PC-3 (cell line): ENCODE results near the gene CACNA2D2. TPM values are rescaled to one million over a fixed set of nuclear protein-coding genes. Genes with fewer than 3 reads are reported as not detected.

Experiments used
- ATAC-seq: fragments of 200-7000 bp; cut with Tn5 transposase; 2 replicates; pipeline ENCODE4 v1.9.1; 2020; ENCODE audit warnings: mild to moderate bottlenecking, moderate library complexity
- BruUV-seq: library from RNA; stranded (reverse); fragments of 400-500 nt; replicated peaks from 2 replicates; lab custom pipeline; 2021; lab: Mats Ljungman, UMichigan
- CTCF ChIA-PET: fragments of 300-600 bp; sonication (Branson Sonifier 250); formaldehyde crosslinking; loops from one replicate; lab custom pipeline; 2022; ENCODE audit warnings: antibody characterized with exemption; lab: Charles Lee
- POLR2A ChIA-PET: fragments of 300-600 bp; sonication (Branson Sonifier 250); formaldehyde crosslinking; loops from one replicate; lab custom pipeline; 2022; ENCODE audit warnings: antibody characterized with exemption; ENCODE audit not compliant: unreplicated experiment; lab: Charles Lee
- DNase-seq: peaks from one replicate; pipeline ENCODE4 v3.0.0-alpha.2; 2015
- H2AFZ ChIP-seq: fragments of 300-600 bp; sonication (generic); 2 replicates; pipeline ENCODE4 v1.6.0; 2016; ENCODE audit warnings: antibody characterized with exemption, low read length
- H3F3A ChIP-seq: fragments of 300-600 bp; sonication (generic); one replicate; pipeline ENCODE4 v1.6.0; 2017; ENCODE audit warnings: antibody characterized with exemption, low read length, control low read depth, mild to moderate bottlenecking; ENCODE audit not compliant: unreplicated experiment
- H3K27ac ChIP-seq: fragments of 300-600 bp; sonication (generic); 2 replicates; pipeline ENCODE4 v1.5.1; 2016; ENCODE audit warnings: mild to moderate bottlenecking, low read length
- H3K27me3 ChIP-seq: fragments of 300-600 bp; sonication (generic); 2 replicates; pipeline ENCODE4 v1.6.1; 2016; ENCODE audit warnings: low read length, mixed read lengths
- H3K36me3 ChIP-seq: fragments of 300-600 bp; sonication (generic); 2 replicates; pipeline ENCODE4 v1.6.1; 2016; ENCODE audit warnings: low read depth, mixed run types, low read length, mixed read lengths
- H3K4me1 ChIP-seq: fragments of 300-600 bp; sonication (generic); 2 replicates; pipeline ENCODE4 v1.5.1; 2016; ENCODE audit warnings: low read length; ENCODE audit not compliant: insufficient read depth
- H3K4me2 ChIP-seq: fragments of 300-600 bp; sonication (generic); 2 replicates; pipeline ENCODE4 v1.6.0; 2016; ENCODE audit warnings: low read length
- H3K4me3 ChIP-seq: fragments of 300-600 bp; sonication (generic); 2 replicates; pipeline ENCODE4 v1.5.1; 2016; ENCODE audit warnings: mild to moderate bottlenecking, low read length, mixed read lengths
- H3K79me2 ChIP-seq: fragments of 300-600 bp; sonication (generic); 2 replicates; pipeline ENCODE4 v1.6.1; 2017; ENCODE audit warnings: low read length, mixed read lengths
- H3K9ac ChIP-seq: fragments of 300-600 bp; sonication (generic); 2 replicates; pipeline ENCODE4 v1.6.0; 2016; ENCODE audit warnings: mild to moderate bottlenecking, low read length
- H3K9me2 ChIP-seq: fragments of 300-600 bp; sonication (generic); replicated peaks from 2 replicates; pipeline ENCODE4 v1.6.1; 2016; ENCODE audit warnings: mixed run types, low read length, mixed read lengths
- H3K9me3 ChIP-seq: fragments of 300-600 bp; sonication (generic); 2 replicates; pipeline ENCODE4 v1.6.1; 2016; ENCODE audit warnings: low read length, mixed read lengths
- H4K20me1 ChIP-seq: fragments of 300-600 bp; sonication (generic); 2 replicates; pipeline ENCODE4 v1.6.1; 2016; ENCODE audit warnings: low read length, mixed read lengths
- CTCF ChIP-seq: fragments of 300-600 bp; sonication (generic); conservative IDR thresholded peaks from 2 replicates; pipeline ENCODE4 v1.5.1; 2017; ENCODE audit warnings: antibody characterized with exemption, low read depth, mild to moderate bottlenecking, low read length
- EZH2 ChIP-seq: fragments of 300-600 bp; sonication (generic); IDR thresholded peaks from one replicate; pipeline ENCODE4 v1.6.1; 2017; ENCODE audit warnings: antibody characterized with exemption, mild to moderate bottlenecking, low read length; ENCODE audit not compliant: unreplicated experiment
- EZH2phosphoT487 ChIP-seq: fragments of 300-600 bp; sonication (generic); IDR thresholded peaks from 2 replicates; pipeline ENCODE4 v1.6.1; 2018; ENCODE audit warnings: mild to moderate bottlenecking, antibody characterized with exemption, low read length, borderline replicate concordance
- intact Hi-C: fragments of 100-400 bp; cut with micrococcal nuclease; formaldehyde crosslinking; loops from 2 replicates; pipeline ENCODE4 v1.9.0; 2023
- total RNA-seq: library from RNA; depleted of rRNA; stranded (reverse); fragments of >200 nt; gene quantifications from 2 replicates; pipeline ENCODE4 v1.2.3, GENCODE V29; 2014

The CACNA2D2 gene
- total RNA-seq, 1 experiment from 2014 or later, result 0.44 TPM

GRCh38 chr3:50410185-50410584, 93.2 kb downstream of the CACNA2D2 start:
- DNase-seq, result no peak
- ATAC-seq, result no peak
- no peaks in the 10 kb centered on the region for H3K36me3 ChIP-seq
- H3K9me2 ChIP-seq, result no peaks in the 10 kb centered on the region
- H3K27ac ChIP-seq, result no peak overlapping the region
- H4K20me1 ChIP-seq, result no peaks in the 10 kb centered on the region
- H3K79me2 ChIP-seq, result no peaks in the 10 kb centered on the region
- peaks cover 13% of the 10 kb centered on the region for H3K27me3 ChIP-seq
- no peak overlapping the region for H3K4me2 ChIP-seq
- H3K9ac ChIP-seq, result no peak overlapping the region
- H3K9me3 ChIP-seq, result no peaks in the 10 kb centered on the region
- intact Hi-C loops, result no loop called here
- no peak overlapping the region for H2AFZ ChIP-seq
- no TSS peak for BruUV-seq
- CTCF ChIA-PET, result no interaction called here
- POLR2A ChIA-PET, result no interaction called here
- no peak overlapping the region for H3K4me3 ChIP-seq
- H3F3A ChIP-seq, result no peaks in the 10 kb centered on the region
- H3K4me1 ChIP-seq, result no peaks in the 10 kb centered on the region
- no peak for TF ChIP-seq EZH2
- TF ChIP-seq EZH2phosphoT487, result no peak
- TF ChIP-seq CTCF, result no peak

- no TSS peak for BruUV-seq
- H3K9me2 ChIP-seq, result no peaks in the 10 kb centered on the region
- no peak overlapping the region for H3K9ac ChIP-seq
- no peaks in the 10 kb centered on the region for H3K4me1 ChIP-seq
- no peaks in the 10 kb centered on the region for H3K9me3 ChIP-seq
- no peaks in the 10 kb centered on the region for H3K36me3 ChIP-seq
- ATAC-seq, result no peak
- no peak for TF ChIP-seq EZH2phosphoT487
- no peak for TF ChIP-seq CTCF
- no peak for TF ChIP-seq EZH2
- H3K27ac ChIP-seq, result no peak overlapping the region
- no peaks in the 10 kb centered on the region for H4K20me1 ChIP-seq
- H2AFZ ChIP-seq, result no peak overlapping the region
- ChIA-PET POLR2A (no interaction called here), CTCF (no interaction called here)
- DNase-seq, result no peak
- intact Hi-C loops, result no loop called here
- H3K4me2 ChIP-seq, result no peak overlapping the region
- no peaks in the 10 kb centered on the region for H3K79me2 ChIP-seq
- H3K27me3 ChIP-seq, result peaks cover 13% of the 10 kb centered on the region
- no peak overlapping the region for H3K4me3 ChIP-seq
- H3F3A ChIP-seq, result no peaks in the 10 kb centered on the region
Observed at GRCh38 chr3:50408443-50408944, 94.9 kb downstream of the CACNA2D2 start.

GRCh38 chr3:50406487-50406886, 96.9 kb downstream of the CACNA2D2 start:
- no peak for DNase-seq
- TF ChIP-seq CTCF (no peak), EZH2phosphoT487 (no peak), EZH2 (no peak)
- Histone ChIP-seq H3K4me2 (no peak overlapping the region), H3K4me1 (no peaks in the 10 kb centered on the region), H3K27ac (no peak overlapping the region), H3K79me2 (no peaks in the 10 kb centered on the region), H3F3A (no peaks in the 10 kb centered on the region), H3K9me2 (no peaks in the 10 kb centered on the region), H2AFZ (no peak overlapping the region), H3K9me3 (no peaks in the 10 kb centered on the region), H3K9ac (no peak overlapping the region), H3K36me3 (no peaks in the 10 kb centered on the region), H3K4me3 (no peak overlapping the region), H3K27me3 (peaks cover 13% of the 10 kb centered on the region), H4K20me1 (no peaks in the 10 kb centered on the region)
- CTCF ChIA-PET, result no interaction called here
- POLR2A ChIA-PET, result no interaction called here
- intact Hi-C loops, result no loop called here
- ATAC-seq, result no peak
- BruUV-seq, result no TSS peak
